Measurements from ENCODE around the gene BLCAP.
"Not testable (repeated sequence)": the region's sequence is repeated elsewhere in the genome, so short reads cannot be mapped to it uniquely, and the experiment has no call there.

The BLCAP gene

DNA sequence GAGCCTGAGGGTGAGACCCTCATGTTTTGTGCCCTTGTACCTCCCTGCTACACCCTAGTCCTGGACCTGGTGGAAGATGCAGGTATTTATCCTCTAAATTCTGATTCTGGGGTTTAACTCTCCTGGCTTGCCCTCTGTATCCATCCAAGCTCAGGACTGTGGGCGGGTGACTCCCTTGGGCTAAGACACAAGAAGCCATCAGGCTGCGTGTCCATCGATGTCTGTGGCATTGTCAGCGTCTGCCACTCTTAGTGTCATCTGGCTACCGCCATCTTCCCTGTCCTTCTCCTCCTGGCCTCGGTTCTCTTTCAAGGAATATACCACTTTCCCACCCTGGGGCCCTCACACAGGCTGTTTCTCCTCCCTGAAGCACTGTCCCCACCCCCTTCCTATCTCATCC is 28.9 kb upstream of the BLCAP start:
- no peak for FAIRE-seq

DNA sequence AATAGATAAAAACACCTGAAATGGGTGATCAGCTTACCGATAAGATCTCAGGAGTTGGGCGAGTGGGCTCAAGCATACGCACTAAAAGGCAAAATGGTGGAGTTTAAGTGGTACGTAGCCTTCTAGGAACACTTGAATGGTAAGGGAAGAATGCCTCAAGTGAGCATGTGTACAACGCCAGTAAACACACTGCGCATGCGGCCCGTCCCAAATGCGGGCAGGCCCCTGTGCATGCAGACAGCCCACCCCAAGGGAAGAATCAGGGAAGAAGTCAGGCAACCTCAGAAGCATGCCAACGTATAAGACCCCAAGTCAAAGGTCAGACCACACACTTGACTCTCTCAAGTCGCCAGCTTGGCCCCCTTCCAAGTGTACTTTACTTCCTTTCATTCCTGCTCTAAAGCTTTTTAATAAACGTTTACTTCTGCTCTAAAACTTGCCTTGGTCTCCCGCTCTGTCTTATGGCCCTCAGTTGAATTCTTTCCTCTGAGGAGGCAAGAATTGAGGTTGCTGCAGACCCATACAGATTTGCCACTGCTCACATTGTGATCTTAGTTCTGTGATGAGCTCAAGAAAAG is 27.1 kb upstream of the BLCAP start:
- not testable (repeated sequence) for FAIRE-seq

GRCh38 chr20:37552415-37552814 is 24.7 kb upstream of the BLCAP start:
- FAIRE-seq: no peak

GRCh38 chr20:37551660-37552059 is 24.0 kb upstream of the BLCAP start:
- FAIRE-seq: not testable (repeated sequence)

DNA sequence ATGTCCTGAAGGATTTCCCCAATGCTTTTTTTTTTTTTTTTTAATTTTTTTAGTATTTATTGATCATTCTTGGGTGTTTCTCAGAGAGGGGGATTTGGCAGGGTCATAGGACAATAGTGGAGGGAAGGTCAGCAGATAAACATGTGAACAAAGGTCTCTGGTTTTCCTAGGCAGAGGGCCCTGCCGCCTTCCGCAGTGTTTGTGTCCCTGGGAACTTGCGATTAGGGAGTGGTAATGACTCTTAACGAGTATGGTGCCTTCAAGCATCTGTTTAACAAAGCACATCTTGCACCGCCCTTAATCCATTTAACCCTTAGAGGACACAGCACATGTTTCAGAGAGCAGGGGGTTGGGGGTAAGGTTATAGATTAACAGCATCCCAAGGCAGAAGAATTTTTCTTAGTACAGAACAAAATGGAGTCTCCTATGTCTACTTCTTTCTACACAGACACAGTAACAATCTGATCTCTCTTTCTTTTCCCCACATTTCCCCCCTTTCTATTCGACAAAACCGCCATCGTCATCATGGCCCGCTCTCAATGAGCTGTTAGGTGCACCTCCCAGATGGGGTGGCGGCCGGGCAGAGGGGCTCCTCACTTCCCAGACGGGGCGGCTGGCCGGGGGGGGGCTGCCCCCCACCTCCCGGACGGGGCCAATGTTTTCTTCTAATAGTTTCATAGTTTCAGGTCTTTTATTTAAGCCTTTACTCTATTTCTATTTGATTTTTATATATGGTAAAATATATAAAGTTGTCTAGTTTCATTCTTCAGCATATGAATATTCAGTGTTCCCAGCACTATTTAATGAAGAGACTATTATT is 22.6 kb upstream of the BLCAP start:
- FAIRE-seq: not testable (repeated sequence)

DNA sequence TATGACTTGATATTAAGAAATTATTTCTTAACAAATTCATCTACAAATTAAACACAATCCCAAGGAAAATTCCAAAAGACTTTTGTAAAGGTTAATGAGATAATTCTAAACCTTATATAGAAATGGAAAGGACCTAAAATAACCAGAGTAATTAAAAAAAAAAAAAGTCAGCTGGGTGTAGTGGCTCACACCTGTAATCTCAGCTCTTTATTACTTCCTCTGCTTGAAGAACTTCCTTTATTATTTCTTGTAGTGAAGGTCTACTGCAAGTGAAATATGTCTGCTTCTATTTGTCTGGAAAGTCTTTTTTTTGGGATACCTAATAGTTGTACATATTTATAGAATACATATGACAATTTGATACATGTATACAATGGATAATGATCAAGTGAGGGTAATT is 20.2 kb upstream of the BLCAP start:
- FAIRE-seq: no peak

GRCh38 chr20:37545516-37545915 is 17.8 kb upstream of the BLCAP start:
- FAIRE-seq: no peak

DNA sequence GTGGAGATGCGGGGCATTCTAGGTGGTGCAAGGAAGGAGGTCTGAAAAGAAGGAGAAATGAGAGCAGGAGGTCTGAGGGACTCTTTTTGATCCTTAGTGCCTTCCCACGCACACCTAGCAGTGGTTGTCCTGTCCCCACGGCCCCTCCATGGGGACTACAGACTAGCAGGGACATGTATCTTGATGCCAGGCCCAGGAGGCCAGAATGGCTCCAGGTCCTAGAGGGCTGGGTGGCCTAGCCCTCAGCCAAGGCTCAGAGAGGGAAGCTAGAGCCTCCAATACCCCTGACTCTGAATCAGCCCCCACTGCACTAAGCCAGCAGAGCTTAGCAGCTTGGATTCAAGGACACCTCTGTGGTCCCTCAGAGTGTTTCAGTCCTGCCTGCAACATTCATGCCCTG is 16.7 kb upstream of the BLCAP start:
- no peak for FAIRE-seq

DNA sequence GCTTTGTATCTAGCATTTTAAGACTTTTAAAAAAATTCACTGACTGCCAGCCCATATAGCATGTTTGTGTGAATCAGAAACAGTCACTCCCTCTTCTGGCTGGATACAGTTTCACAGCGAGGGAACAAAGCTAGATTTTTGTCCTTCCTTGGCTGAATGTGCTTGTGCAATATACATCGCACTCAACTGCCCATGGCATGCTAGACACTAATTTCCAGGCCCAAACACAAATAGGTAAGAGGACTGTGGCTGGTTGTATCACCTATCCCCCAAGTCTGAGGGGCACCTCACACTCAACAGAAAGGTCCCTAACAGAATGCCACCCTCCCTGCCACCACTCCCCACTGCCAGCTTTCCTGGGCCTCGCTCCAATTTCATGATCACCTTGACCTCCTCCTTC is 16.2 kb upstream of the BLCAP start:
- FAIRE-seq: peak; percentile 89

- FAIRE-seq: no peak
Measured at GRCh38 chr20:37542281-37542680, 14.6 kb upstream of the BLCAP start.

GRCh38 chr20:37541326-37541725 is 13.7 kb upstream of the BLCAP start:
- no peak for FAIRE-seq

GRCh38 chr20:37540838-37541237 is 13.2 kb upstream of the BLCAP start:
- FAIRE-seq: not testable (repeated sequence)

- FAIRE-seq: no peak
Measured at GRCh38 chr20:37540001-37540400, 12.3 kb upstream of the BLCAP start.

DNA sequence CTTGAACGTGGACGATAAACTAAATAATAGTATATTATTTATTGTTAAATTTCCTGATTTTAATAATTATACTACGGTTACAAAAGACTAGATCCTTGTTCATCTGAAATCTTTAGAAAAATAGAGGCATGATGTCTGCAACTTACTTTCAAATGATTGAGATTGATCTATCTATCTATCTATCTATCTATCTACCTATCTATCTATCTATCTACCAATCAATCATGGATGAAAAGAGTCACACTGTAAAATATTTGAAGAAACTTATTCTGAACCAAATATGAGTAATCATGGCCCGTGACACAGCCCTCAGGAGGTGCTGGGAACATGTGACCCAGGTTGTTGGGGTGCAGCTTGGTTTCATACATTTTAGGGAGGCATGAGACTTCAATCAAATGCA is 11.7 kb upstream of the BLCAP start:
- no peak for FAIRE-seq

GRCh38 chr20:37538003-37538402 is 10.3 kb upstream of the BLCAP start:
- FAIRE-seq: no peak

- no peak for FAIRE-seq
Measured at GRCh38 chr20:37537505-37537904, 9.8 kb upstream of the BLCAP start.

DNA sequence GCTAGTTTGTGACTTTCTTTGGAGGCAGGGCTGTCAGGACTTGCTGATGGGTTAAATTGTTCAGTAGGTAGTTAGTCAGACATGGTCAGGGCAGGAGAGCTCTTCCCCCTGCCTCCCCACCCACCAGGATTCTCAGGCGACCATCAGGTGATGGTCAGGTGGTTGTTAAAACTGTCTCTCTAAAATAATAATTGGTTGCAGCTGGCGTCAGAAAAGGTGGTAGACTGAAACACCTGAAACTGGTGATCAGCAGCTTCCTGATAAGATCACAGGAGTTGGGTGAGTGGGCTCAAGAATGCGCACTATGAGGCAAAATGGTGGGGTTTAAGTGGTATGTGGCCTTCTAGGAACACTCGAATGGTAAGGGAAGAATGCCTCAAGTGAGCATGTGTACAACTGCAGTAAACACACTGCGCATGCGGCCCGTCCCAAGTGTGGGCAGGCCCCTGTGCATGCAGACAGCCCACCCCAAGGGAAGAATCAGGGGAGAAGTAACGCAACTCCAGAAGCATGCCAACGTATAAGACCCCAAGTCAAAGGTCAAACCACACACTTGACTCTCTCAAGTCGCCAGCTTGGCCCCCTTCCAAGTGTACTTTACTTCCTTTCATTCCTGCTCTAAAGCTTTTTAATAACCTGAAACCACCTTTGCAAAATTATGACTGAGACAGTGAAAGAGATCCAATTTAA is 7.9 kb upstream of the BLCAP start:
- no peak for FAIRE-seq

GRCh38 chr20:37534401-37535157 is 6.9 kb upstream of the BLCAP start:
- FAIRE-seq: peak; percentile 83

- FAIRE-seq: no peak
Measured at GRCh38 chr20:37533154-37533715, 5.6 kb upstream of the BLCAP start.

GRCh38 chr20:37531856-37532255 is 4.2 kb upstream of the BLCAP start:
- no peak for FAIRE-seq

GRCh38 chr20:37530696-37531095 is 3.0 kb upstream of the BLCAP start:
- no peak for FAIRE-seq

DNA sequence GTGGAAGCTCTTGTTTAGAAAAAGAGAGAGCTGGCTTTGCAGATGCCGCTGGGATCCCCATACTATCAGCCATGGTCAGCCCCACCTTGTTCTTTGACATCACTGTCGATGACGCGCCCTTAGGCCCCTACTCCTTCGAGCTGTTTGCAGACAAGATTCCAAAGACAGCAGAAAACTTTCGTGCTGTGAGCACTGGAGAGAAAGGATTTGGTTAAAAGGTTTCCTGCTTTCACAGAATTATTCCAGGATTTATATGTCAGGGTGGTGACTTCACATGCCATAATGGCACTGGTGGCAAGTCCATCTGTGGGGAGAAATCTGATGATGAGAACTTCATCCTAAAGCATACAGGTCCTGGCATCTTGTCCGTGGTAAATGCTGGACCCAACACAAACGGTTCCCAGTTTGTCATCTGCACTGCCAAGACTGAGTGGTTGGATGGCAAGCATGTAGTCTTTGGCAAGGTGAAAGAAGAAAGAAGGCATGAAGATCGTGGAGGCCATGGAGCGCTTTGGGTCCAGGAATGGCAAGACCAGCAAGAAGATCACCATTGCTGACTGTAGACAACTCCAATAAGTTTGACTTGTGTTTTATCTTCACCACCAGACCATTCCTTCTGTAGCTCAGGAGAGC is 2.4 kb upstream of the BLCAP start:
- FAIRE-seq: no peak
